NCI-H524 treated with DMSO at 0.1 percent for 48 hours (cell line): ENCODE data around the gene NRG2.

Experiments
- DNase-seq: peaks from one replicate; lab custom pipeline; 2025; lab: John Stamatoyannopoulos, UW

Gene NRG2

DNA sequence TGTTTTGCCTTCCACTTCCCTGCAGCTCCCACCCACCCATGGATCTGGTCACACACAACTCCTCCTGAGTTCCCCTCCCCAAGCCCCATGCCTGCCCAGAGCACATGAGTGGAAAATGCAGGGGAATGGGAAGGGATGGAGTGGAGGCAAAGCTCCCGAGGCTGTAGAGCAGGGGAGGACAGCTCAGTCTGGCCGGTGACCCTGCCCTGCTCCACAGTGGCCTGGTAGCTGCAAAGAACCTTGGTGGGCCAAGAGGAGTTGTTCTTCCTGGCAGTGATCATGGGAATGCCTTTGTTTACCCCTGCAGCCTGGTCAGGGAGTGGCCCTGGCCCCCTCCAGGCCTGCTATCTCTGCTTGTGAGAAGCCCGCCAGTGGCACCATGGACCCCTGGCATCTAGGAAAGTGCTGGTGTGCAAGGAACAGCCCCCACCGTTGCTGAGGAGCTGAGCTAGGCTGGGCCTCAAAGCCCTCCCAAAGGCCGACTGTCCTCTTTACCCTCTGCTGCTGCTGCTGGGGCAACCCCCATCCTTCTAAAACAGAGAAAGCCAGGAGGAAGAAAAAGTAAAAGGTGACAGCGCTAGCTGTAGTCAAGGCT is 187.1 kb downstream of the NRG2 start:
- DNase-seq = no peak

DNA sequence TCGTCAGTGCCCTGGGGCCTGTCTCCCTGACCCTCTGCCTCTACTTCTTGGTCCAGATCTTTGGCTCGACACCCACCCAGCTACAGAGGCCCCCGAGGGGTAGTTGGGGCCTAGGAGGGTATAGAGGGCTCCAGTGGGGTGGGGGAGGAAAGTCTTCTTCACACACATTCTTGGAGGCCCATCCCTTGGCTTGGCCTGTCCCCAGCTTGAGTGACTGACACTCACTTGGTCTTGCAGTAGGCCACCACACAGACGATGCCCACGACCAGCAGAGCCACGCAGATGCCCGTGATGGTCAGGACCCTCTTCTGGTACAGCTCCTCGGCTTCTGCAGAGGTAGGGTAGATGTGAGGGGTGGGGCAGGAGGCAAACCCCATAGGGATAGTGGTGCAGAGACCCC is 187.6 kb downstream of the NRG2 start:
- DNase-seq = no peak

DNA sequence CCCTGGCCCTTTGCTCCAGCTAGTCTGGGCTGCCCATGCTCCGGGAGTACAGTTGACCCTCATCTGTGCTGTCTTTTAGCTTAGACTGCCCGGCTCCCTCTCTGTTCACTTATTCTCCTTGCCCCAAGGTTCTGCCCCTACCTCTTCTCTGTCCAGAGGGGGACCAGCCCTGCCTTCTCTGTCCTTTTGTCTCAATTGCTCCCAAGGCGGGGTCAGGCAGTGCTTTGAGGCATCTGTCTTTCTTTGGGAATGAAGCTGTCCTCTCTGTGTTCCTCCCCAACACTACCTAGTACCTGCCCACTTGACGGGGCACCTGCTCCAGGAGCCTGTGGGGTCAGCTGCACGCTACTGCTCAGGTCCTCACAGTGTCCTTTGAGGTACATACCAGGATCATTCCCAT is 188.1 kb downstream of the NRG2 start:
- DNase-seq = no peak

DNA sequence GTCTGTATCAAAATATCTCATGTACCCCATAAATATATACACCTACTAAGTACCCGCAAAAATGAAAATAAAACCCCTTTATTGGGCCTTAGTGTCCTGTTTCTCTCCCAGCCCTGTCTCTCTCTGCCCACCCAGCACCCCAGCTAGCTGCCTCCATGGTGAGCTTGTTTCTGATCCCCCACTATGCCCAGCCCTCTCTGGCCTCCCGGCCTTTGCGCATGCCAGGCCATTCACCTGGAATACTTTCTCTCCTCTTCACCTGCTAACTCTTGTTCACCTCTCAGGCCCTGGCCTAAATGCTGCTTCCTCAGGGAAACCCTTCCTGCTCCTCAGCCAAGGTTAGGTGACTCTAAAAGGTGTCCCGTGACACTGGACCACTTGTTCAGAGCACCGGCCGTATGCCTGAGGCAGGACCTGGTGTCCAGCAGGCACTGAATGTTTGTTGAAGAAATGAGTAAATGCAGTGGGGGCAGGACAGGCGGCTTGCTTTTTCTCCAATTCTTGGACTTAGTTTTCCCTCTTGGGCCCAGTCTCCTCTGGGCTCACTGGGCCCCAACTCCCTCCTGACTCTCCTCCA is 189.0 kb downstream of the NRG2 start:
- DNase-seq = no peak

DNA sequence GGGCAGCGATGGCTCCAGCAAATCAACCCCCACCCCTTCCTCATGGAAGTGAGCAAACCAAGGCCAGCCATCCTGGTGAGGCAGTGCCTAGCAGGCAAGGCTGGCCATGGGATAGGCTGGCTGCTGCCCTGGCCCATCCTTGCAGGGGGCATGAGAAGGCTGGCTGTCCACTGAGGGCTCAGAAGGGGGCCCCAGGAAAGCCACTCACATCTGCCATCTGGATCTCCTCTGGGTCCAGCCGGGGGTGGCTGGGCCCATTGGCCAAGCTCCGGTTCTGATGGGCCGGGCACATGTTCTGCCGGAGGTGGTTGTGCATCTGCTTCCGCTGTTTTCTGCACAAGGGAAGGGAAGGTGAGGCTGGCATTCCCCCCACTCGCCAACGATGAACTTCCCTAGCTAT is 190.4 kb downstream of the NRG2 start:
- DNase-seq = no peak

DNA sequence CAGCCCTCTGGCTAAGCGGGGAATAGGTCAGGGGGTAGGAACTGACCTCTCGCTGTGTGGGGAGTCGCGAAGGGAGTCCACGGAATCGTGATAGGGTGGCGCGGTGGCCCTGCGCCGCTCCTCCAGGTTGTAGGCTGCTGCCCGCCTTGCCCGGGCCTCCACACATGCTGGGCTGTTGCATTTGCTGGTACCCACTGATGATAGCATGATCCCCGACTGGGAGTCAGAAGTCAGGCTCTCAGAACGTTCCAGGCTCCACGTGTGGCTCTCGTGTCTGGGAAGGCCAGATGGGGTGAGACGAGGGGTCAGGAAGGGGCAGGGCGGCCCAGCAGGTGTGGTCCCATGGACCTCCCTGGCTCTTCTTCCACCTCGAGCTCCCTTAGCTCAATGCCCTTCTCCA is 191.5 kb downstream of the NRG2 start:
- DNase-seq = no peak

DNA sequence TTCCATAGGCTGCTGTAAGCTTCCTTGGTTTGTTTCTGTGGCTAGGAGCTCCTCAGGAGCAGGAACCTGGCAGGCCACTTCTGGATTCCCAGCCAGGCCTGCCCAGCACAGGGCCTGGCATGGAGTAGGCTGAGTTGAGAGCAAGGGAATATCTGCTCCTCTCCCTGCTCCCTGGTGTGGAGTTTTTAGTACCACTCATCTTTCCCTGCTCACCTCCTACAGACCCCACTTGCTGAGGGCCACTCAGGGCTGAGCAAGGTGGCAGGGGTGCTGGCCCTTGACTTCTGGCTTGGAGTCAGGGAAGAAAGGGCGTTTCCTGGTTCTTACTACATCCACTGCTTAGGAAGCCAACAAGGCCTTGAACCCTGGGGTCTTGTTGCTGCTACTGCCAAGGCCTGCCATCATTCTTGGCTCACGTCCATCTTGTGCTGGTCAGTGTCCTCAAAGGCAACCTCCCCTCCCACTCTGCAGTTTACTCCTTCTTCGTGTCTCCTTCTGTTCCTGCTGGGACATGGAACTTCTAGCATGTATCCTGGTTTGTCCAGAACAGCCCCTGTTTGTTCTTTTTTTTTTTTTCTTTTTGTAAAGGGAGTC is 192.6 kb downstream of the NRG2 start:
- no peak for DNase-seq

DNA sequence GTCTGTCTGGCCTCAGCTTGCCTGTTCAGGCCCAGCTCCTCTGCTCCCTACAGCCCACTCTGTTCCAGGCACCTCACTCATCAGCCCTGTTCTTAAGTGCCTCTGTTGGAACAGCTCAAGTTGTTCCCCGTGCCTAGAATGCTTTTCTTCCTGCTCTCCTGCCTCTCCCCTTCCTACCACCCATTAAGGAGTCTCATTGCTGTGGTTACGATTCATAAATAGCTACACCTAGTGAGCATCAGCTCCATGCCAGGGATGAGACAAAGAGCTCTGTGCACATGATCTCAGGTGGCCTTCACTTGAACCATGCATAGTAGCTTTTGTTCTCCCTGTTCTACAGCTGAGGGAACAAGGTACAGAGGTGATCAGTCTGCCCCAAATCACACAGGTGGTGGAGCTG is 193.2 kb downstream of the NRG2 start:
- no peak for DNase-seq

DNA sequence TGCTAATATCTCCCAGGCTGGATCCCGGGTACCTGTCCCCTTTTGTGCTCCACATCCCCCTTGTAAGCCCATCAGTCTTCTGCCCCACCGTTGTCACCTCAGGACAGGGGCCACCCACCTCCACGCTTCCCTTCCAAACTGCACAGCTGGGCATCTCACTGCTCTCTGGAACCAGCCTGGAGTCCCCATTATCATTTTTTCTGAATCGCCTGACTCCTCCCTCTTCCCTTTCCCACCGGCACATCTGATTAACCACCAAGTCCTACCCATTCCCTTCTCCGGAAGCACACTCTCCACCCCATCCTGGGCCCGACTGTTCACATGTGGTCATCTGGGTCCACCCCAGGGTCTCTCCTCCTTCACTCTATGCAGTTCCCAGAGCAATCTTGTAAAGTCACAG is 193.6 kb downstream of the NRG2 start:
- DNase-seq = no peak

DNA sequence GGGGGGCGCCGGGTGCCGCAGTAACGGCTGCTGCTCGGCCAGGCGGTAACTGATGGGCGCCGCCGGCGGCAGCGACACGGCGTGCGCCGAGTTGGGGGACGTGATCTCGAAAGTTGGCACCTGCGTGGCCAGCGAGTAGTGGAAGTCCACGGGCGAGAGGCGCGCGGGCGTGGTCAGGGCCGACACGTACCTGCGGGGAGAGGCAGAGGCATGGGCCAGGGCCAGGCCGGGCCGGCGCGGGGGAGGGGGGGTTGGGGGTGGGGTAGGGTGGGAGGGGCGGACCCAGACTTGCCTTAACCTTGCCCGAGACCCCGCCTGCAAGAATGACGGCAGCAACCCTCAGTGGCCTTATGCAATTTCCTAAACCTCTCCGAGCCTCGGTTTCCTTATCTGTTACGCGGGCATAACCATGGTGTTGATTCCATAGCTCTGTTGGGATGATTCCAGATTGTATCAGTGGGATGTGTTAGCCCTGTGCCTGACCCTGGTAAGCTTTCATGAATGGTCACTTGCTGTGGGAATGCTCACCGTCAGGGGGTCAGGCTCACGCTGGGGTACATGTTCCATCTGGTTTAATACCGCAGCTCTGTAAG is 194.5 kb downstream of the NRG2 start:
- no peak for DNase-seq

DNA sequence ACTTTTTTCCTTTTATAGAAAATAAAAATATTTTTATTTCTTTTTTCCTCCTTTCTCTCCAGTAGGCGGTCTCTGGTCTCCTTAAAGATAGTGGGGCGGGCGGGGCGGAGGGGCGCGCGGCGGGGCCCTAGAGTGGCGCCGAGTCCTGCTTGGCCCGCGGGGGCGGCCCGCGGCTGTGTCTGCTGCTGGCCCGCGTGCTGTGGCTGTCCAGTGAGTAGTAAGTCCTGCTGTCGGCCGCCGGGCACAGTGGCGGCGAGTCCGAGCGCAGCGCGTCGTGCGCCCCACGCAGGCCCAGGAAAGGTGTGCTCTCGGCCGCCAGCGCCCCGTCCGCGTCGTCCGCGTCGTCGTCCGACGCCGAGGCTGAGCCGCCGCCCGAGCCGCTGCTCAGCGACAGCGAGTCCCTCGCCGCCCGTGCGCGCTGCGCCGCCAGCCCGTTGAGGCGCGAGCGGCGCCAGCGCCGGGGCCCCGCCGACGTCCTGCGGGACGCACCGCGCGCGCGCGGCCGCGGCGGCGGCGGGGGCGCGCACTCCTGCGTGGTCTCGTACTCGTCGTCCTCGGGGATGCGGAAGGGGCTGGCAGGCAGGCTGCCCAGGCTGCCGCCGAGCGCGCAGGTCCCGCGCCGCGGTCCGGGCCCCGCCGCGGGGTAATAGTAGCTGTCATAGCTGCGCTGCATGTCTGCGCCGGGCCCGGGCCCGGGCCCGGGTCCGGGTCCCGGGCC is 195.2 kb downstream of the NRG2 start:
- no peak for DNase-seq

DNA sequence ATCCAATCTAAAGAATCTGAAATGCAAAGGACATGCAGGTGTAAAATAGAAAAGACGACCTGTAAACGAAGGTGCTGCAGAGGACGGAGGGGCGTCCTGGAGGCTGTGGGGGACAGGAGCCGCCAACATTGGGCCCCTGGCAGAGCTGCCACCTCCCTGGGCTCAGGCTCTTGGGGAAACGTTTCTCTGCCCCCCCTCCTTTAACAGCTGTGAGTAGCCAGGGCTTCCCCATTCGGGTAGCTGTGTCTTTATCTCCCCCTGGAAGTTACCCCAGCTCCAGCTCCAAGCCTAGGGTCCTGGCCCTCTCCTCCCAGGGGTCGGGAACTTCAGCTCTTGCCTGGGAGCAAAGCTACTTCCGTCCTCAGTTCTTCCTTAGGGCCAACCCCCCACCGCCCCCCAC is 196.0 kb downstream of the NRG2 start:
- DNase-seq = no peak

DNA sequence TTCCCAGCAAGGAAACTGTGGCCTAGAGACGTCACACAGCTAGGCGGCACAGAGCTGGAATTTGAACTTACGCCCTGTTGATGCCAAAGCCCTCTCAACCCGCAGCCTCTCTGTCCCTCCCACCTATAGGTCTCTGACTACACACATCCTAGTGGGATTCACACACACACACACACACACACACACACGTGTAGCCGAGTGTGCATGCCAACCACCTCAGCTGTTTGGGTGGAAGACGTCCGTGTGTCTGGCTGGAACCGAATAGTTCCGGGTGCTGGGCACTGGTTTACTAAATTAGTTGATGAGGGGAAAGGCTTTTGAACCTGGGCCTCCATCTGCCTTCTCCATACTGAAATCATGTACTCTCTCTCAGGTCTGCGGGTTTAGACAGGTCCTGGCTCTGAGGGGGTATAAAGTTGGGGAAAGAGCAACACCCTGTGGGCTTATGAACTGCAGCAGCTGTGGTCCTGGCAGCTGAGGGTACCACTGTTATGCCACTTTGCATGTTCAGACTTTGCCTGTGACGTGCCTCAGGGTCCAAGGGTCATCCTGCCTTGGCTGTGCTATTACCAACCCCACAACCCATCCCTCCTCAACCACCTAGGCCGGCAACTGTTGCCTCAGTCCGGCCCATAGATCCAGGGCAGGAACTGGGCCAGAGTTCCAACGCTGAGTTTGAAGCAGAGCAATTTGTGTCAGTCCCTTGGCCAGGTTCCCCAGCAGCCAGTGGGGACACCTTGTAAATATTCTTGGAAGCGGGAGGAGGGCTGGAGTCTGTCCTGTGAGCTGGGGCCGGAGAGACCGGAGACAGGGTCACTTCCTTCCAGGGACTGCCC is 197.0 kb downstream of the NRG2 start:
- DNase-seq = no peak

DNA sequence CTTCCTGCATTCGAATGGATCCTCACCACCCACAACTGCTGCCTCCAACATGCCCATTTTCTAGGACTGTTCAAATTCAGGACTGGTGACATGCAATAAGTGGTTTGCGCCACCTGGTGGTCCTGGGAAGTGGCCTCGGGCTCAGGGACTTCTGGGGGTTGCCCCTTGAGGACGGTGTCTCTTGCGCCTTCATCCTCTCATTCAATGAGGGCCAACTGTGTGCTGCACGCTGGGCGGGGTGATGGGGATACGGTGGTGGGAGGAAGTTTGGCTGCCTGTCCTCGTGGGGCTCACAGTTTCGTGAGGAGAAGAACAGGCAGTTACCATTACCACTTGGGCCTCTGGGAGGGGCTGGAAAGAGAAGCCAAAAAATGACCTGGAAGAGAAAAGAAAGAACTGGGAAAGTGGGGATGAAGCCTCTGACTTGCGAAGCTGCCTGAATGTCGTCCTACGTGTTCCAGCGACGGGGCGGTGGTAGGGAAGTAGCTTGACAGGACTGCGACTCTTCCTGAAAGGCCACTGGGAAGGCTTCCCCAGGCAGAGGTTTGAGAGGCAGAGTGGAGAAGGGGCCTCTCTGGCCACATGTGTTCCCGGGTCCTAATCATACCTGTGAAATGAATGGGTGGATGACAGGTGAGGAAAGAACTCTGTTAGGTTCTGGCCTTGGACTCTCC is 198.5 kb downstream of the NRG2 start:
- DNase-seq = peak; percentile 36

DNA sequence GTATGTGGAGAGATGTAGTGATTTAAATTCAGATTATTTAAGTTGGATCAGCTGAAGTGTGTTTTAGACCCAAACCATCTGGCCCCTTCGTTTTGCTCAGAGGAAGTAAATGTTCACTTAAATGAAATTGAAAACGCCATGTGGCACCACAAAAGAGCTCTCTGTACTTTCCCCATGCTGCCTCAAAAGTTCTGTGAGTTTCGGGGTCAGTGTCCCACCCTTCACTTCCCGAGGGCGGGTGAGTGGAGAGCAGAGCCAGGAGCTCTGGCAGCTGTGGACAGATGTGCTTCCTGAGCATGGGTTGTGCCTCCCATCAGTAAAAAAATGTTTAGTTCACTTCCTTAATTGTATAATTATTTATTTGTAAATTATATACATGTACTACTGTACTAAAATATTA is 199.1 kb downstream of the NRG2 start:
- DNase-seq = no peak

DNA sequence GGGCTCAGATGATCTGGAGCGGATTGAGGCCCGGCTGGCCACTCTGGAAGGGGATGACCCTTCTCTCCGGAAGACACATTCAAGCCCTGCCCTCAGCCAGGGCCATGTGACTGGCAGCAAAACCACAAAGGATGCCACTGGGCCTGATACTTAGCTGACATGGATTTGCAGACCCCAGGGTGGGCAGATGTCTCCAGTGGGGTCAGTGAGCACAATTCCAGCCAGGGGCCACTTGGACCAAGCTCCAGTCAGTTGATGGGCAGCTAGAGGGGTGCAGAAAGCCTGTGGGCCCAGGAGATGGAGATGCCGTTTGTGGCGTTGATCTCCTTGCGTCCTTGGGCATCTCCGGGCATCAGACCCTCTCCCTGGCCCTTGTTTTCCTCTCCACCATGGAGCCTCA is 200.8 kb downstream of the NRG2 start:
- no peak for DNase-seq

DNA sequence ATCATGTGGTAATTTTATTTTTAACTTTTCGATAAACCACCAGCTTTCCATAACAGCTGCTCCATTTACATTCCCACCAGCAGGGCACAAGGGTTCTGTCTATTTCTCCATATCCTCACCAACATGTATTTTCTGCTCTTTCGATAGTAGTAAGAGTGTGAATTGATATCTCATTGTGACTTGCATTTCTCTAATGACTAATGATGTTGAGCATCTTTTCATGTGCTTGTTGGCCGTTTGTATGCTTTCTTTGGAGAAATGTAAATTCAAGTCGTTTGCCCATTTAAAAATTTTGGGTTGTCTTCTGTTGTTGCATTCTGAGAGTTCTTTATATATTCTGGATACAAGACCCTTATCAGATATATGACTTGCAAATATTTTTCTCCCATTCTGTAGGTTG is 201.6 kb downstream of the NRG2 start:
- no peak for DNase-seq

DNA sequence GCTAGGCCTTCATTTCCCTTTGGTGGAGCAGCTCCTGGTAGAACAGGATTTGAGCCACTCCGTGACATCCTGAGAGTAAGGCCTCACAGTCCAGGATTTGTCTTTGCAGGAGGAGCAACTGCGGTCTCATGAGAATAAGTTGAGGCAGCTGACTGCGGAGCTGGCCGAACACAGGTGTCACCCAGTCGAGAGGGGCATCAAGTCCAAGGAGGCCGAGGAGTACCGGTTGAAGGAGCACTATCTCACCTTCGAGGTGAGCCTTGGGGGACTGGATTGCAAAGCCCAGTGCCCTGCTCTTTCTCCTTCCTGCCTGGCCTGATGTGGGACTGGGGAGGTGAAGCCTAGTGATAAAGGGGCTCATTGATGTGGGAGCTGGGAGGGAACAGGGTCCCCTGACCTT is 203.2 kb downstream of the NRG2 start:
- DNase-seq = no peak

DNA sequence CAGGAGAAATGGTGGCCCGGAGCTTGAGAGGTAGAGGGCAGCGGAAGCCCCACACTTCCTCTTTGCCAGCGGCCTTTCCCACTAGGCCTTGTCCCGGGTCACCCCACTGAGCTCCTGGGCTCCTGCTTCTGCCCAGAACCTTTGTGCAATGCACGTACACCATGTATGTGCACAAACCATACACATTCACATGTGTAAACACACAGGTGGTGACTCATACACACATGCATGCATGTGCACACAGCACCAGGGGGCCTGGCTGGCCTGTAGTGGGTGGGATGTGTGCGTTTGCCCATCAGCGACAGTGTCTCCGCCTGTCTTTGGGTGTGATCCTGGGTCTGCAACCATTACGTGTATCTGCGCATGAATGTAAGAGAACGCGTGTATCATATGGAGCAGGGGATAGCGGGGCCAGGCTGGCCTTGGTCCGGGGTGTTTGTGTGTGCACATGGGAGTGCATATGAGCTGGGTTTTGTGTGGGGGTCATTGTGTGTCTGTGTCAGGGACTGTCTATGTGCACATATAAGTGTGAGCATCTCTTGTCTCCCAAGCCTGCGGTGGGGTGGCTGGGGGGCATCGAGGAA is 203.8 kb downstream of the NRG2 start:
- DNase-seq = no peak

DNA sequence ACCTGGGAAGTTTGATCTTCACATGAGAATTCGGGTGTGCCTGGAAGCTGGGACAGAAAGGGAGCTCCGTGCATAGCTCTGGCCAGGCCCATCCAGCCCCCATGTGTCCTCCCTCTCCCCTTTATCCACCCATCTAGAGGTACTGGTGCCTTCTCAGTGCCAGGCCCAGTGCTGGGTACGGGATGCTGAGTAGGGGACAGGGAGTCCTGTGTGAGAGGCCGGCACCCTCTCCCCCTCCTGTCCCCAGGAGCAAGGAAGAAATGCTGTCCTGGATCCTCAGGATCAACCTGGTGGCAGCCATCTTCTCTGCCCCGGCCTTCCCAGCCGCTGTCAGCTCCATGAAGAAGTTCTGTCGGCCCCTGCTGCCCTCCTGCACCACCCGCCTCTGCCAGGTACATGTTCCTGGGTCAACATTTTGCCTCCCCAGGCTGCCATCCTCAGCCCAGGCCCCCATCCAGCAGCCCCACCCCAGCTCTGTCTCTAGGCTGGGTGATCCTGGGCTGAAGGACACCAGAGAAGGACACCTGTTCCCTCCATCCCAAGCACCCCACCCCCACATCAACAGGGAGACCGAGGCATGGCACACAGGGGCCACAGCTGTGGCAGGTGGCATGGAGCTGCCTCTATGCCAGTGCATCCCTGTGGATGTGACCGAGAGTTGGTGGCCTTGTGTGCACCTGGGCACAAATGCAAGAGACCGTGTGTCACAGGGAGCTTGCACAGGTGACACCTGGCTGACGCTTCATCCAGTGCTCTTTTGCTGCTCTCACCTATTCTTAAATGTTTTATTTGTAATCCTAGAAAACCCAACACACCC is 204.5 kb downstream of the NRG2 start:
- no peak for DNase-seq
